Neural progenitor cell (in vitro differentiated cells): ENCODE results near the gene PRUNE1. TPM values are rescaled to one million over a fixed set of nuclear protein-coding genes. Genes with fewer than 3 reads are reported as not detected.

Experiments used
- DNase-seq: peaks from one replicate; pipeline ENCODE4 v3.0.0-alpha.2; 2016; ENCODE audit warnings: low spot score
- H2AFZ ChIP-seq: fragments of 200-600 bp; sonication (generic); replicated peaks from 2 replicates; pipeline ENCODE4 v1.6.1; 2016; ENCODE audit warnings: antibody characterized with exemption
- H3F3A ChIP-seq: fragments of 200-600 bp; sonication (generic); 2 replicates; pipeline ENCODE4 v1.6.1; 2016; ENCODE audit warnings: antibody characterized with exemption, low read depth
- H3K27ac ChIP-seq: fragments of 200-600 bp; sonication (generic); 2 replicates; pipeline ENCODE4 v1.5.1; 2016; ENCODE audit warnings: mild to moderate bottlenecking
- H3K27me3 ChIP-seq: fragments of 200-600 bp; sonication (generic); 2 replicates; pipeline ENCODE4 v1.6.1; 2016; ENCODE audit warnings: mild to moderate bottlenecking, moderate library complexity
- H3K36me3 ChIP-seq: fragments of 200-600 bp; sonication (generic); 2 replicates; pipeline ENCODE4 v1.5.1; 2016
- H3K4me1 ChIP-seq: fragments of 200-600 bp; sonication (generic); 2 replicates; pipeline ENCODE4 v1.6.1; 2016; ENCODE audit warnings: mixed run types
- H3K4me2 ChIP-seq: fragments of 200-600 bp; sonication (generic); 2 replicates; pipeline ENCODE4 v1.6.1; 2016
- H3K4me3 ChIP-seq: fragments of 200-600 bp; sonication (generic); 2 replicates; pipeline ENCODE4 v1.5.1; 2016
- H3K79me2 ChIP-seq: fragments of 200-600 bp; sonication (generic); 2 replicates; pipeline ENCODE4 v1.6.1; 2016; ENCODE audit warnings: low read depth
- H3K9ac ChIP-seq: fragments of 200-600 bp; sonication (generic); 2 replicates; pipeline ENCODE4 v1.6.1; 2016
- H3K9me3 ChIP-seq: fragments of 200-600 bp; sonication (generic); 2 replicates; pipeline ENCODE4 v1.5.1; 2016; ENCODE audit warnings: low read depth
- H4K20me1 ChIP-seq: fragments of 200-600 bp; sonication (generic); 2 replicates; pipeline ENCODE4 v1.6.1; 2016; ENCODE audit warnings: low read depth
- H3K27ac Mint-ChIP-seq: 3 replicates; pipeline ENCODE4 v1.8.0; 2021; ENCODE audit warnings: mixed read lengths
- H3K27me3 Mint-ChIP-seq: 2 replicates; pipeline ENCODE4 v1.8.0; 2022; ENCODE audit warnings: low read depth, mild to moderate bottlenecking, inconsistent platforms, moderate library complexity, mixed read lengths; ENCODE audit not compliant: insufficient read depth
- H3K36me3 Mint-ChIP-seq: 3 replicates; pipeline ENCODE4 v1.8.0; 2021; ENCODE audit warnings: mixed read lengths
- H3K4me1 Mint-ChIP-seq: 3 replicates; pipeline ENCODE4 v1.8.0; 2021; ENCODE audit warnings: mixed read lengths
- H3K4me3 Mint-ChIP-seq: 3 replicates; pipeline ENCODE4 v1.8.0; 2021; ENCODE audit warnings: mild to moderate bottlenecking, moderate library complexity, mixed read lengths
- H3K9me3 Mint-ChIP-seq: 3 replicates; pipeline ENCODE4 v1.8.0; 2020; ENCODE audit warnings: mixed read lengths
- EZH2 ChIP-seq: fragments of 200-600 bp; sonication (generic); IDR thresholded peaks from 2 replicates; pipeline ENCODE4 v1.6.1; 2017; ENCODE audit warnings: antibody characterized with exemption, mild to moderate bottlenecking, moderate library complexity
- EZH2phosphoT487 ChIP-seq: fragments of 200-600 bp; sonication (generic); IDR thresholded peaks from 2 replicates; pipeline ENCODE4 v1.6.1; 2017; ENCODE audit warnings: antibody characterized with exemption
- total RNA-seq: library from RNA; depleted of rRNA; stranded (reverse); fragments of >200 nt; gene quantifications from 2 replicates; pipeline ENCODE4 v1.2.3, GENCODE V29; 2015; ENCODE audit warnings: low replicate concordance
- TF ChIP-seq, protein P1 (sequence below): fragments of 200-600 bp; sonication (generic); IDR thresholded peaks from 2 replicates; pipeline ENCODE4 v1.5.1; 2017; ENCODE audit warnings: antibody characterized with exemption, mild to moderate bottlenecking

The PRUNE1 gene
- total RNA-seq, 1 donor from 2014 or later: 27.0 TPM

DNA sequence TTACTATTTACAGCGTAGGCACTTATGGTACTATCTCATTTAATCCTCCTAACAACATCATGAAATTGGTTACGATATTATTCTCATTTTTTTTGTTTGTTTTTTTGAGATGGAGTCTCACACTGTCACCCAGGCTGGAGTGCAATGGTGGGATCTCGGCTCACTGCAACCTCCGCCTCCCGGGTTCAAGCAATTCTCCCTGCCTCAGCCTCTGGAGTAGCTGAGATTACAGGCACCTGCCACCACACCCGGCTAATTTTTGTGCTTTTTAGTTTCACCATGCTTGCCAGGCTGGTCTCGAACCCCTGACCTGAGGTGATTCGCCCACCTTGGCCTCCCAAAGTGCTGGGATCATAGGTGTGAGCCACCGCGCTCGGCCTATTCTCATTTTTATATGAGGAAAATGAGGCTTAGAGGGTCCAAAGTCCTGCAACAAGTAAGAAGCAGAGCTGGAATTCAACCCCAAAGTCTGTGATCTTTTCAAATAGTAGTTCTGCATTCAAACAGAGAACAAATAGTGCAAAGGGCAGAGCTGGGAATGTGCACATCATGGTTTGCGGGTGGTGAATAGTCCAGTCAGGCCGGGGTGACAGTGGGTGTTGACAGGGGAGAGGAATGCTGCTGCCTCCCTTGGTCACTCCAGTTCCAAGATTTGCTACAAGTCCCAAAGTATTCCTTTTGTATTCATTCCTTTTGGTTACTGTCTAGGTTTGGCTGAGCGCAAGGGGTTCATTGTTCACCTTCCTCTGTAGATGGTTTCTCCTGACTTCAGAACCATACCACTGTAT lies 4.6 kb downstream of the PRUNE1 start:
- TF ChIP-seq EZH2 (no peak), EZH2phosphoT487 (no peak)
- TF ChIP-seq, protein P1, sequence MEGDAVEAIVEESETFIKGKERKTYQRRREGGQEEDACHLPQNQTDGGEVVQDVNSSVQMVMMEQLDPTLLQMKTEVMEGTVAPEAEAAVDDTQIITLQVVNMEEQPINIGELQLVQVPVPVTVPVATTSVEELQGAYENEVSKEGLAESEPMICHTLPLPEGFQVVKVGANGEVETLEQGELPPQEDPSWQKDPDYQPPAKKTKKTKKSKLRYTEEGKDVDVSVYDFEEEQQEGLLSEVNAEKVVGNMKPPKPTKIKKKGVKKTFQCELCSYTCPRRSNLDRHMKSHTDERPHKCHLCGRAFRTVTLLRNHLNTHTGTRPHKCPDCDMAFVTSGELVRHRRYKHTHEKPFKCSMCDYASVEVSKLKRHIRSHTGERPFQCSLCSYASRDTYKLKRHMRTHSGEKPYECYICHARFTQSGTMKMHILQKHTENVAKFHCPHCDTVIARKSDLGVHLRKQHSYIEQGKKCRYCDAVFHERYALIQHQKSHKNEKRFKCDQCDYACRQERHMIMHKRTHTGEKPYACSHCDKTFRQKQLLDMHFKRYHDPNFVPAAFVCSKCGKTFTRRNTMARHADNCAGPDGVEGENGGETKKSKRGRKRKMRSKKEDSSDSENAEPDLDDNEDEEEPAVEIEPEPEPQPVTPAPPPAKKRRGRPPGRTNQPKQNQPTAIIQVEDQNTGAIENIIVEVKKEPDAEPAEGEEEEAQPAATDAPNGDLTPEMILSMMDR: no peak
- Mint-ChIP-seq H3K9me3 (no peaks in the 10 kb centered on the region), H3K4me3 (no peak overlapping the region), H3K36me3 (peaks cover 3% of the 10 kb centered on the region), H3K27me3 (peaks cover 2% of the 10 kb centered on the region), H3K27ac (no peak overlapping the region), H3K4me1 (peaks cover 14% of the 10 kb centered on the region)
- H3K9ac ChIP-seq: peak overlapping the region; percentile 34
- H4K20me1 ChIP-seq: no peaks in the 10 kb centered on the region
- no peak overlapping the region for H3K27ac ChIP-seq
- no peak overlapping the region for H3K4me3 ChIP-seq
- peaks cover 2% of the 10 kb centered on the region for H3F3A ChIP-seq
- no peaks in the 10 kb centered on the region for H3K36me3 ChIP-seq
- no peak overlapping the region for H2AFZ ChIP-seq
- no peaks in the 10 kb centered on the region for H3K27me3 ChIP-seq
- no peaks in the 10 kb centered on the region for H3K9me3 ChIP-seq
- H3K4me2 ChIP-seq: no peak overlapping the region
- H3K4me1 ChIP-seq: peaks cover 7% of the 10 kb centered on the region
- no peak for DNase-seq
- peaks cover 11% of the 10 kb centered on the region for H3K79me2 ChIP-seq

DNA sequence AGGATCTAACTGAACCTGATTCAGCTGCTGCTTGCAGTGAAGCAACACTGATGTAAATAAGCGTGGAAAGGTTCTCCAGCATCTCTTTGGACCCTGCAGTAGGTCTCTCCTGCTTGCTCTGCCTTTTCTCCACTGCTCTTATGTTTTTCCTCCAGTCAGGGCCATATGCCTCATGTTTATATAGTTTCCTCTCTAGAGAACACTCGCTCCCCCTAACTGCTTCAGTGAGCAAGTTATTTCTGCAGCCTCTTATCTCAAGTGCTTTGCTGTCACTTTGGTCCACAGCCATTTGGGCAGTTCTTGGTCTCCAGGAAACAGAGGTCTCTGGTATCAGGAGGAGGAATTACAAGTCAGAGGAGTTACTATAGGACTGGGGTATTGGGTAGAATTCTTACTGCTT lies 5.3 kb downstream of the PRUNE1 start:
- Mint-ChIP-seq H3K27me3 (peaks cover 2% of the 10 kb centered on the region), H3K4me1 (peaks cover 9% of the 10 kb centered on the region), H3K4me3 (no peak overlapping the region), H3K27ac (no peak overlapping the region), H3K36me3 (peaks cover 3% of the 10 kb centered on the region), H3K9me3 (no peaks in the 10 kb centered on the region)
- no peaks in the 10 kb centered on the region for H3K9me3 ChIP-seq
- no peak for DNase-seq
- H3K79me2 ChIP-seq: peaks cover 11% of the 10 kb centered on the region
- no peaks in the 10 kb centered on the region for H3K36me3 ChIP-seq
- H3K9ac ChIP-seq: no peak overlapping the region
- H3K4me3 ChIP-seq: no peak overlapping the region
- H3F3A ChIP-seq: no peaks in the 10 kb centered on the region
- peaks cover 6% of the 10 kb centered on the region for H3K4me1 ChIP-seq
- H3K27ac ChIP-seq: no peak overlapping the region
- no peak overlapping the region for H2AFZ ChIP-seq
- TF ChIP-seq EZH2phosphoT487: no peak
- TF ChIP-seq, protein P1: no peak
- TF ChIP-seq EZH2: no peak
- no peaks in the 10 kb centered on the region for H3K27me3 ChIP-seq
- no peak overlapping the region for H3K4me2 ChIP-seq
- no peaks in the 10 kb centered on the region for H4K20me1 ChIP-seq

DNA sequence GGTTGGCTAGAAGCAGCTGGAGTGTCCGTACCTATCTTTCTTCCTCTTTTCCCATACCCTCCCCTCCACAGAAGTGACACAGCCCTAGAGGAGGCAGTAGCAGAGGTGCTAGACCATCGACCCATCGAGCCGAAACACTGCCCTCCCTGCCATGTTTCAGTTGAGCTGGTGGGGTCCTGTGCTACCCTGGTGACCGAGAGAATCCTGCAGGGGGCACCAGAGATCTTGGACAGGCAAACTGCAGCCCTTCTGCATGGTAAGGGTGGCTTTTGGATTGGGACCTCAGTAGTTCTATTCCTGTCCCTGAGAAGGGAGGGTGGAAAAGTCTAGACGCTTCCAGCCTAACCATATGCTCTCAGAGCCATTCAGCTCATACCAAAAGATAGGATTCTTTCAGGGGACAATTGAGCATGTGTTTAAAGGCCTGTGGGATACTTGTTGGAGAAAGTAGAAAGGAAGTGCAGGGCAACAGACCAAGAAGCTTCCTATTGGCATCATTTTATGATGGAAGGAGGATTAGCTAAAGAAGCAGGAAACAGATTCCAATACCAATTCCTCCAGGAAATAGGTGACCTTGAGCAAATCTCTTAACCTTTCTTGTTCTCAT lies 16.4 kb downstream of the PRUNE1 start:
- Histone ChIP-seq H3K9ac (no peak overlapping the region), H3K4me3 (no peak overlapping the region), H3K36me3 (no peaks in the 10 kb centered on the region), H3K27me3 (no peaks in the 10 kb centered on the region), H3K9me3 (no peaks in the 10 kb centered on the region), H3K79me2 (no peaks in the 10 kb centered on the region), H4K20me1 (peaks cover 5% of the 10 kb centered on the region), H3K4me1 (no peaks in the 10 kb centered on the region), H2AFZ (no peak overlapping the region), H3K4me2 (no peak overlapping the region), H3K27ac (no peak overlapping the region), H3F3A (peaks cover 5% of the 10 kb centered on the region)
- Mint-ChIP-seq H3K9me3 (no peaks in the 10 kb centered on the region), H3K36me3 (peaks cover 21% of the 10 kb centered on the region), H3K4me3 (no peak overlapping the region), H3K4me1 (peaks cover 7% of the 10 kb centered on the region), H3K27ac (no peak overlapping the region), H3K27me3 (peaks cover 2% of the 10 kb centered on the region)
- DNase-seq: peak; percentile 83
- TF ChIP-seq, protein P1: peak; percentile 76
- no peak for TF ChIP-seq EZH2phosphoT487
